T-helper 1 cell treated with Interleukin-12 subunit alpha and Interleukin-12 subunit beta and Interleukin-4 antibody, amounts not matched to agents 30 μg/mL and 1 μg/mL, for 36 hours (primary cell): Measurements from ENCODE around the gene PLEKHH2.
A peak's percentile ranks its signal among the peaks of the same experiment; 100 is the strongest.
"Not testable (repeated sequence)": the region's sequence is repeated elsewhere in the genome, so short reads cannot be mapped to it uniquely, and the experiment has no call there.

Experiments
- H3K27ac Mint-ChIP-seq: one replicate; pipeline ENCODE4 v1.8.0; 2021; ENCODE audit warnings: mild to moderate bottlenecking, mixed read lengths
- H3K27me3 Mint-ChIP-seq: one replicate; pipeline ENCODE4 v1.8.0; 2021; ENCODE audit warnings: low read depth, mixed read lengths
- H3K36me3 Mint-ChIP-seq: one replicate; pipeline ENCODE4 v1.8.0; 2021; ENCODE audit warnings: low read depth, mixed read lengths
- H3K4me1 Mint-ChIP-seq: one replicate; pipeline ENCODE4 v1.8.0; 2021; ENCODE audit warnings: low read depth, mixed read lengths
- H3K4me3 Mint-ChIP-seq: one replicate; pipeline ENCODE4 v1.8.0; 2021; ENCODE audit warnings: mild to moderate bottlenecking, moderate library complexity, mixed read lengths
- H3K9me3 Mint-ChIP-seq: one replicate; pipeline ENCODE4 v1.8.0; 2021; ENCODE audit warnings: mixed read lengths

Gene PLEKHH2

GRCh38 chr2:43616967-43617680, 19.9 kb upstream of the PLEKHH2 start:
- no peaks in the 10 kb centered on the region for H3K36me3 Mint-ChIP-seq
- peaks cover 2% of the 10 kb centered on the region for H3K4me1 Mint-ChIP-seq
- peaks cover 24% of the 10 kb centered on the region for H3K27me3 Mint-ChIP-seq
- no peaks in the 10 kb centered on the region for H3K9me3 Mint-ChIP-seq
- no peak overlapping the region for H3K4me3 Mint-ChIP-seq
- H3K27ac Mint-ChIP-seq: no peak overlapping the region

GRCh38 chr2:43619511-43619910, 17.5 kb upstream of the PLEKHH2 start:
- H3K4me1 Mint-ChIP-seq: no peaks in the 10 kb centered on the region
- no peak overlapping the region for H3K4me3 Mint-ChIP-seq
- peaks cover 34% of the 10 kb centered on the region for H3K27me3 Mint-ChIP-seq
- H3K36me3 Mint-ChIP-seq: no peaks in the 10 kb centered on the region
- no peaks in the 10 kb centered on the region for H3K9me3 Mint-ChIP-seq
- no peak overlapping the region for H3K27ac Mint-ChIP-seq

DNA sequence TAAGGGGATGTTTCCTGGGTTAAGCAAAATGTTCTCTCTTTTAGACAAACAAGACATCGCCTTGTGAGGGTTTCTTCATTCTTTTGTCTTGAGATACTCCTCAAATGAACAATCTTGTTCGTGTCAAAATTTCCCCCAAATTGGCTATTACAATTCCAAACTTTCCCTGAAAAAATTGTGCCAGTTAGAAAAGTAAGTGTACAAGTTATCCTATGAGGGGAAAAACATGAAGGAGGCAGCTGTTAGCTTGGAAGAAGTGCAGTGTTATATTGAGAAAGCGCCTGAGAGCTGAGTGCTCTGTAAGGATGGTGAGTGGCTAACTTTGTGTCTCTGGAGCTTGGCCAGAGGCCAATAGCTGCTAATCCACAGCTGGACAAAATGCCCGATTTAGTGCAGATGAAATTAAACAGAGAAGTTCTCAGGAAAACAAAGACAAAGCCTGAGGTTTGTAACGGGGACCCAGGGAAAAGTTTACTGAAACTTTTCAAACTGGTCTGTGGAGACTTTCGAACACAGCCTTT, 14.1 kb upstream of the PLEKHH2 start:
- H3K4me1 Mint-ChIP-seq: no peaks in the 10 kb centered on the region
- H3K36me3 Mint-ChIP-seq: no peaks in the 10 kb centered on the region
- no peak overlapping the region for H3K27ac Mint-ChIP-seq
- H3K4me3 Mint-ChIP-seq: no peak overlapping the region
- peaks cover 31% of the 10 kb centered on the region for H3K27me3 Mint-ChIP-seq
- H3K9me3 Mint-ChIP-seq: no peaks in the 10 kb centered on the region

- Mint-ChIP-seq H3K27me3 (peaks cover 61% of the 10 kb centered on the region), H3K36me3 (no peaks in the 10 kb centered on the region), H3K9me3 (no peaks in the 10 kb centered on the region), H3K27ac (no peak overlapping the region), H3K4me3 (no peak overlapping the region), H3K4me1 (peaks cover 4% of the 10 kb centered on the region)
Observed at GRCh38 chr2:43631618-43632317, 5.3 kb upstream of the PLEKHH2 start.

- Mint-ChIP-seq H3K27me3 (peaks cover 68% of the 10 kb centered on the region), H3K4me1 (peaks cover 11% of the 10 kb centered on the region), H3K4me3 (no peak overlapping the region)
Observed at GRCh38 chr2:43634604-43635306, 2.3 kb upstream of the PLEKHH2 start.

GRCh38 chr2:43636153-43636552, 907 bp upstream of the PLEKHH2 start:
- H3K27me3 Mint-ChIP-seq: peaks cover 58% of the 10 kb centered on the region
- not testable (repeated sequence) for H3K27ac Mint-ChIP-seq, H3K36me3 Mint-ChIP-seq, H3K9me3 Mint-ChIP-seq
- peaks cover 11% of the 10 kb centered on the region for H3K4me1 Mint-ChIP-seq
- H3K4me3 Mint-ChIP-seq: peak overlapping the region; percentile 36

More at GRCh38 chr2:43634604-43635306, 2.3 kb upstream of the PLEKHH2 start:
- Mint-ChIP-seq H3K36me3 (no peaks in the 10 kb centered on the region), H3K9me3 (peaks cover 5% of the 10 kb centered on the region), H3K27ac (no peak overlapping the region)

GRCh38 chr2:43636621-43637020, 439 bp upstream of the PLEKHH2 start:
- Mint-ChIP-seq H3K27me3 (peaks cover 55% of the 10 kb centered on the region), H3K36me3 (no peaks in the 10 kb centered on the region), H3K9me3 (peaks cover 5% of the 10 kb centered on the region), H3K4me1 (peaks cover 11% of the 10 kb centered on the region), H3K4me3 (peak overlapping the region; percentile 95), H3K27ac (peak overlapping the region; percentile 29)

- Mint-ChIP-seq H3K9me3 (peaks cover 5% of the 10 kb centered on the region), H3K27ac (no peak overlapping the region), H3K4me3 (no peak overlapping the region), H3K27me3 (peaks cover 26% of the 10 kb centered on the region), H3K36me3 (no peaks in the 10 kb centered on the region), H3K4me1 (peaks cover 5% of the 10 kb centered on the region)
Observed at GRCh38 chr2:43642363-43642762, 5.3 kb downstream of the PLEKHH2 start.

DNA sequence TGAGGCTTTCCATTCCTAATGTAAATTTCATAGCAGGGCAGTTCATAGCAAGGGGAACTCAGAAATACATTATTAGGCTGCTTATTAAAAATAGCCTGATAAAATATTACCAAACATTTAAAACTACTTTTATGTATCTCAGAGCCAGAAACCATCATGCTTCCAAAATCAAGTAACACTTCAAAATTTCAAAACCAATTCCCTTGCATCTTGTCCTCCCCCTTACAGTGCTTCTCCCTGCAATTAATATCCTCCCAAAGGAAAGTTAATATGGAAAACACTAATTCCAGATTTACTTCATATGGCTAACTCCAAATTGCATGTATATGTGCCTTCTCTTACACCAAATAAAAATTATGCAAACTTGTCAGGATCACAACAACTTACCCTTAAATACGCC, 6.6 kb downstream of the PLEKHH2 start:
- Mint-ChIP-seq H3K4me3 (no peak overlapping the region), H3K9me3 (peaks cover 5% of the 10 kb centered on the region), H3K4me1 (no peaks in the 10 kb centered on the region), H3K36me3 (no peaks in the 10 kb centered on the region), H3K27me3 (peaks cover 18% of the 10 kb centered on the region), H3K27ac (no peak overlapping the region)

- Mint-ChIP-seq H3K27me3 (peaks cover 33% of the 10 kb centered on the region), H3K4me1 (no peaks in the 10 kb centered on the region)
Observed at GRCh38 chr2:43648994-43649701, 12.1 kb downstream of the PLEKHH2 start.

DNA sequence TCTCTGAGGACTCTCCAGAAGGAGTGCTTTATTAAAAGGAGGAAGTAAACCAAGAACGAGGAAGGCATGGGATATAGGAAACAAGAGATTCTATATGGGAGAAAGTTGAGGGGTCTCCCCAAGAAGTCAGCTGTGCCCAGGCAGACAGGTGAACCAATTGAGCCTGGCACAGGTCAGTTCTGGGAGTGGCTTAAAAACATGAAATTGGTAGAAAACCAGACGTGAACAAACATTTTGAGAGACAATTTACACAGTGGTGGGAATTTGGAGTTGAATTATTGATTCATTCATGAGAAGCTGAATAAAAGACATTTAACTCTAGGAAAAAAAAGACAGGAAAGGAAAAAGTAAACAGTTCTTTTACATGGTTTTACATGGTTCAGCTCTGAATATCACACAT, 16.4 kb downstream of the PLEKHH2 start:
- Mint-ChIP-seq H3K9me3 (no peaks in the 10 kb centered on the region), H3K4me1 (no peaks in the 10 kb centered on the region), H3K4me3 (no peak overlapping the region), H3K27ac (no peak overlapping the region), H3K27me3 (peaks cover 24% of the 10 kb centered on the region), H3K36me3 (no peaks in the 10 kb centered on the region)

More at GRCh38 chr2:43648994-43649701, 12.1 kb downstream of the PLEKHH2 start:
- no peaks in the 10 kb centered on the region for H3K9me3 Mint-ChIP-seq
- no peak overlapping the region for H3K4me3 Mint-ChIP-seq
- H3K27ac Mint-ChIP-seq: no peak overlapping the region
- H3K36me3 Mint-ChIP-seq: no peaks in the 10 kb centered on the region

DNA sequence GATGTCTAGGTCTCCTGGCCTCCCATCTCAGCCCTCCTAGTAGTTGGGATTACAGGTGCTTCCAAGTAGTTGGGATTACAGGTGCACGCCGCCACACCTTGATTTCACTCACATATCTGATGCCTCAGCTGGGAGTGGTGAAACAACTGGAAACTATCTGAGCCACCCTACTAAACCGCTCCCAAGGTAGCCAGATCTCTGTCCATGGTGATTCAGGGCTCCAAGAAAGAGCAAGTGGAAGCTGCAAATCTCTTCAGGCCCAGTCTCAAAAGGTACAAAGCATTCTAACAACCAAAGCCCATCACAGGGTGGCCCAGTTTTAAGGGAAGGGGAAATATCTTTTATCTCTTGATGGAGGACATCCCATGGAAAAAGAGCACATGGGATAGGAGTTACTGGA, 20.2 kb downstream of the PLEKHH2 start:
- H3K27ac Mint-ChIP-seq: no peak overlapping the region
- peaks cover 15% of the 10 kb centered on the region for H3K27me3 Mint-ChIP-seq
- H3K9me3 Mint-ChIP-seq: no peaks in the 10 kb centered on the region
- H3K4me3 Mint-ChIP-seq: no peak overlapping the region
- H3K36me3 Mint-ChIP-seq: no peaks in the 10 kb centered on the region
- H3K4me1 Mint-ChIP-seq: no peaks in the 10 kb centered on the region

- Mint-ChIP-seq H3K4me1 (peaks cover 5% of the 10 kb centered on the region), H3K4me3 (peak overlapping the region; percentile 58), H3K9me3 (peaks cover 6% of the 10 kb centered on the region), H3K27ac (no peak overlapping the region), H3K36me3 (no peaks in the 10 kb centered on the region), H3K27me3 (peaks cover 39% of the 10 kb centered on the region)
Observed at GRCh38 chr2:43675646-43676321, 38.7 kb downstream of the PLEKHH2 start.
